ENCODE data around the gene SDR9C7.
"Not testable (repeated sequence)": the region's sequence is repeated elsewhere in the genome, so short reads cannot be mapped to it uniquely, and the experiment has no call there.

SDR9C7 gene

GRCh38 chr12:56908136-56908535, 26.1 kb downstream of the SDR9C7 start:
- H3K4me3 Mint-ChIP-seq, result no peak overlapping the region
- peaks cover 55% of the 10 kb centered on the region for H3K9me3 Mint-ChIP-seq
- DNase-seq, result no peak
- H3K4me1 Mint-ChIP-seq, result no peaks in the 10 kb centered on the region
- peaks cover 14% of the 10 kb centered on the region for H3K27me3 Mint-ChIP-seq (ENCODE audit: low read depth, poor library complexity)
- no peak overlapping the region for H3K27ac Mint-ChIP-seq
- TF ChIP-seq CTCF (IDR thresholded peaks at IDR 0.05), result no peak
- peaks cover 5% of the 10 kb centered on the region for H3K36me3 Mint-ChIP-seq (ENCODE audit: low read depth)

GRCh38 chr12:56905852-56906251, 28.4 kb downstream of the SDR9C7 start:
- Mint-ChIP-seq H3K4me3 (no peak overlapping the region), H3K4me1 (no peaks in the 10 kb centered on the region), H3K27ac (no peak overlapping the region), H3K27me3 (ENCODE audit: low read depth, poor library complexity) (peaks cover 20% of the 10 kb centered on the region), H3K36me3 (ENCODE audit: low read depth) (peaks cover 5% of the 10 kb centered on the region), H3K9me3 (peaks cover 59% of the 10 kb centered on the region)
- no peak for DNase-seq
- no peak for TF ChIP-seq CTCF (IDR thresholded peaks at IDR 0.05)

GRCh38 chr12:56903374-56903773, 30.8 kb downstream of the SDR9C7 start:
- no peak for DNase-seq

GRCh38 chr12:56901313-56901712, 32.9 kb downstream of the SDR9C7 start:
- not testable (repeated sequence) for H3K4me1 Mint-ChIP-seq; H3K27ac Mint-ChIP-seq; H3K4me3 Mint-ChIP-seq; H3K36me3 Mint-ChIP-seq (ENCODE audit: low read depth); DNase-seq
- H3K27me3 Mint-ChIP-seq (ENCODE audit: low read depth, poor library complexity), result peaks cover 31% of the 10 kb centered on the region
- peaks cover 45% of the 10 kb centered on the region for H3K9me3 Mint-ChIP-seq

More at GRCh38 chr12:56903374-56903773, 30.8 kb downstream of the SDR9C7 start:
- H3K9me3 Mint-ChIP-seq, result peaks cover 53% of the 10 kb centered on the region
- H3K36me3 Mint-ChIP-seq (ENCODE audit: low read depth), result no peaks in the 10 kb centered on the region
- H3K4me3 Mint-ChIP-seq, result no peak overlapping the region
- no peak for TF ChIP-seq CTCF (IDR thresholded peaks at IDR 0.05)
- no peaks in the 10 kb centered on the region for H3K4me1 Mint-ChIP-seq
- peaks cover 23% of the 10 kb centered on the region for H3K27me3 Mint-ChIP-seq (ENCODE audit: low read depth, poor library complexity)
- no peak overlapping the region for H3K27ac Mint-ChIP-seq

- no peak overlapping the region for H3K27ac Mint-ChIP-seq
- no peak overlapping the region for H3K4me3 Mint-ChIP-seq
- H3K27me3 Mint-ChIP-seq (ENCODE audit: low read depth, poor library complexity), result peaks cover 31% of the 10 kb centered on the region
- H3K9me3 Mint-ChIP-seq, result peaks cover 45% of the 10 kb centered on the region
- no peak for TF ChIP-seq CTCF (IDR thresholded peaks at IDR 0.05)
- no peaks in the 10 kb centered on the region for H3K4me1 Mint-ChIP-seq
- no peaks in the 10 kb centered on the region for H3K36me3 Mint-ChIP-seq (ENCODE audit: low read depth)
- DNase-seq, result no peak
Measured at GRCh38 chr12:56900583-56900982, 33.6 kb downstream of the SDR9C7 start.

GRCh38 chr12:56898938-56899337, 35.3 kb downstream of the SDR9C7 start:
- Mint-ChIP-seq H3K27me3 (ENCODE audit: low read depth, poor library complexity) (peaks cover 32% of the 10 kb centered on the region), H3K27ac (no peak overlapping the region), H3K9me3 (peaks cover 42% of the 10 kb centered on the region), H3K36me3 (ENCODE audit: low read depth) (no peaks in the 10 kb centered on the region), H3K4me3 (no peak overlapping the region), H3K4me1 (no peaks in the 10 kb centered on the region)
- no peak for TF ChIP-seq CTCF (IDR thresholded peaks at IDR 0.05)
- DNase-seq, result no peak
